ENCODE data around the gene BOD1L1. TPM values are rescaled to one million over a fixed set of nuclear protein-coding genes. Genes with fewer than 3 reads are reported as not detected.

The BOD1L1 gene
- polyA plus RNA-seq, 1 donor: 37.3 TPM

DNA sequence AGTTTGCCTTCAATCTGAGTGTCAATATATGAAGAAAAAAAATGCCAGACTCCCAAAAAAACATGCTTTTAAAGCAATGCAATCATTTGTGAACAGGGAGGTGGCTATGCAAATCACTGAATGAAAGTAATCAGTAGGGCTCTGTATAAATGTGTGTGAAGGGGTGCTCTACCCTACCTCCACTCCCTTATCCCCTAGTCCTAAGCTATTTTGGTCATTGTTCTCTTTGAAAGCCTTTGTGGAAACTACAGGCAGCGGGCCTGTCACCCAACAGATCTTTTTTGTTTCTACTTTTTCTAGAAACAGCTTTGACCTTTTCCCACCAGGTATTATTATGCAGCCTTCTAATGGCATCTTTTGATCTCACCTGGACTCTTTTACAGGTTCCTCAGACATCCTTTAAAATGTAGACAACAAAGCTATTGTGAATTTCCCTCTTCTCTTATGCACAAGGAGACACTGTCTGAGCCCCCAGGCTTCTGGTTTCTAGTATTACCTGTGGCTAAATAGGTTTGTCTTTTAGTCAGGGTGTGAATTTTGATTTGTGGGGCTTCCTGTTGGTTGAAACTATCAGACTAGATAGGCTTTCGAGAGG lies 9.2 kb downstream of the BOD1L1 start:
- Histone ChIP-seq H3K36me3 (ENCODE audit: control insufficient read depth, insufficient read depth, low read length) (peaks cover 34% of the 10 kb centered on the region), H3K27me3 (ENCODE audit: control insufficient read depth, insufficient read depth, low read length) (no peaks in the 10 kb centered on the region), H3K4me1 (ENCODE audit: control insufficient read depth, insufficient read depth, low read length) (no peaks in the 10 kb centered on the region), H3K4me3 (ENCODE audit: low read length) (no peak overlapping the region), H3K27ac (ENCODE audit: low read length) (no peak overlapping the region), H3K9me3 (ENCODE audit: control insufficient read depth, low read depth, low read length) (no peaks in the 10 kb centered on the region)
- no peak for DNase-seq
- WGBS (ENCODE audit: insufficient coverage, low lambda C conversion rate): 100% methylated on average over 1 of the region's 2 CpGs

DNA sequence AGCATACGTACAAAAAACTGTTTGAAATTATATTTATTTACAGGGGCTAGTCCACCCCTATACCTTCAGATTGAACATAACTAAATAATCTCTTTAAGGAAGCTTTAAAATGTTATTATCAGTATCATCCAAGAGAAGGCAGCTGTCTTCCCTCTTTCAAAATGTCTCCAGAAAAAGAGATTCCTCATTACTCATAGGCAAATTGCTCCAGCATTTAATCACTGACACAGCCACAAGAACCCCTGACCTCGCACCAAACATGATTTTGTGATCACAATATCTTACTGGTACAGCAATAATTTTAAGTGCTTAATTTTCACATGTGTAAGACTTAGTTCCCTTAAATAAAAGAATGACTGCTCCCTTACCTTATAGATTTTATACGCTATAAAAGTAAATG lies 9.7 kb downstream of the BOD1L1 start:
- no peak for DNase-seq
- Histone ChIP-seq H3K4me1 (ENCODE audit: control insufficient read depth, insufficient read depth, low read length) (no peaks in the 10 kb centered on the region), H3K9me3 (ENCODE audit: control insufficient read depth, low read depth, low read length) (no peaks in the 10 kb centered on the region), H3K27ac (ENCODE audit: low read length) (no peak overlapping the region), H3K27me3 (ENCODE audit: control insufficient read depth, insufficient read depth, low read length) (no peaks in the 10 kb centered on the region), H3K4me3 (ENCODE audit: low read length) (no peak overlapping the region), H3K36me3 (ENCODE audit: control insufficient read depth, insufficient read depth, low read length) (peaks cover 39% of the 10 kb centered on the region)
- WGBS (ENCODE audit: insufficient coverage, low lambda C conversion rate): no CpG with 5 or more reads among the region's 3 CpGs

DNA sequence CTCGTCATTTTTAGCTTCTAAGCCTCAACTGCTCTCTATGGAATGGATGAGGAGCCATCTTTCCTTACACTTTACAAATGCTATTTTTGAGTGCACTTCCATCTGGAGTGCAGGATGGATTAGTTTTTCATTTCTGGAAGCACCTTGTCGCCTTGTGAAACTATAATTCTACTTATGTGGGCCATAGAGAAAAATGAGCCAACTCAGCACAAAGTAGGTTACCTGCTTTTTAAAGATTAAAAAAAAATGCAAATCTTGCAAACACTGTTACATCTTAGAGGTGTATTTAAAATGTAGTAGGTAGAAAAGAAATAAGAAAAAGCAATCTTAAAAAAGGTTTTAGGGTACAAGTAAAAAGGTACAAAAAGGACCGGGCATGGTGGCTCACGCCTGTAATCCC lies 10.9 kb downstream of the BOD1L1 start:
- H3K4me1 ChIP-seq (ENCODE audit: control insufficient read depth, insufficient read depth, low read length): no peaks in the 10 kb centered on the region
- DNase-seq: no peak
- H3K36me3 ChIP-seq (ENCODE audit: control insufficient read depth, insufficient read depth, low read length): peaks cover 47% of the 10 kb centered on the region
- no peaks in the 10 kb centered on the region for H3K9me3 ChIP-seq (ENCODE audit: control insufficient read depth, low read depth, low read length)
- H3K27me3 ChIP-seq (ENCODE audit: control insufficient read depth, insufficient read depth, low read length): no peaks in the 10 kb centered on the region
- no peak overlapping the region for H3K4me3 ChIP-seq (ENCODE audit: low read length)
- no peak overlapping the region for H3K27ac ChIP-seq (ENCODE audit: low read length)
- no CpG with 5 or more reads among the region's 4 CpGs for WGBS (ENCODE audit: insufficient coverage, low lambda C conversion rate)

DNA sequence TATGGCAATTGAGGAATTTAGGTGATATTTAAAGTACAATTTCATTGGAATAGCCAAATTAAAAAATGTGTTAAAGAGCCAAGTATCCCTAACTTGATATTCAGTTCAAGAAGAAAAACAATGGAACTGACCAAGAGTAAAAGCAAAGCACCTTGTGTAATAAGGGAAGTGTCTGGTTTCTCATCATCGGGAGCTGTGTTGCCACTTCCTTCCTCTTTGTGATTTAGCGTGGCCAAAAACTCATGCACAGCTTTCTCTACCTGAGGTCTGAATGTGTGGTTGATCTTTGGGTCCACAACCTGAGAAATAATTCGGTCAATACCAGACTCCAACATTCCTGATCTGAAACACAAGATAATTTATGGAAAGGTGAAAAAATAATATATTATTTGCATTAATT lies 12.4 kb downstream of the BOD1L1 start:
- H3K36me3 ChIP-seq (ENCODE audit: control insufficient read depth, insufficient read depth, low read length): peaks cover 59% of the 10 kb centered on the region
- no peaks in the 10 kb centered on the region for H3K9me3 ChIP-seq (ENCODE audit: control insufficient read depth, low read depth, low read length)
- no peaks in the 10 kb centered on the region for H3K27me3 ChIP-seq (ENCODE audit: control insufficient read depth, insufficient read depth, low read length)
- DNase-seq: no peak
- H3K27ac ChIP-seq (ENCODE audit: low read length): no peak overlapping the region
- H3K4me1 ChIP-seq (ENCODE audit: control insufficient read depth, insufficient read depth, low read length): no peaks in the 10 kb centered on the region
- H3K4me3 ChIP-seq (ENCODE audit: low read length): no peak overlapping the region
- WGBS (ENCODE audit: insufficient coverage, low lambda C conversion rate): no CpG with 5 or more reads among the region's 3 CpGs

DNA sequence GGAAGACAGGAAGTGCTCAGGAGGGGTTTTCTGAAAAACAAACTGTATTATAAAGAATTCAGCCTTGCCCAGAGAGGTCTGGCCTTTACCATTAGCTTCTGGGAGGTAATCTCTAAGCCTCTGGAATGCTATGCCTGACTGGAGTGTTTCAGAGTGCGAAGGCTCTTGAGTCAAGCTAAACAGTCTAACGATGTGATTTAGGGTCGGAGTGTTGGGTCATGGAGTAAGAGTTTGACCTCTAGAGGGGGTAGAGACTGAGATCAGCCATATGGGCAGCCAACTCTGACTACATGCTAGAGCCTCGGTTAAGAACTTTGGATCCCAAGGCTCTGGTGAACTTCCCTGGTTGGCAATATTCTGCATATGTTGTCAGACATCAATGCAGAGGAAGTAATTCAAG lies 15.0 kb downstream of the BOD1L1 start:
- H3K27me3 ChIP-seq (ENCODE audit: control insufficient read depth, insufficient read depth, low read length): no peaks in the 10 kb centered on the region
- H3K4me1 ChIP-seq (ENCODE audit: control insufficient read depth, insufficient read depth, low read length): no peaks in the 10 kb centered on the region
- no CpG with 5 or more reads among the region's 4 CpGs for WGBS (ENCODE audit: insufficient coverage, low lambda C conversion rate)
- DNase-seq: no peak
- no peaks in the 10 kb centered on the region for H3K9me3 ChIP-seq (ENCODE audit: control insufficient read depth, low read depth, low read length)
- no peak overlapping the region for H3K4me3 ChIP-seq (ENCODE audit: low read length)
- no peak overlapping the region for H3K27ac ChIP-seq (ENCODE audit: low read length)
- H3K36me3 ChIP-seq (ENCODE audit: control insufficient read depth, insufficient read depth, low read length): peaks cover 56% of the 10 kb centered on the region

DNA sequence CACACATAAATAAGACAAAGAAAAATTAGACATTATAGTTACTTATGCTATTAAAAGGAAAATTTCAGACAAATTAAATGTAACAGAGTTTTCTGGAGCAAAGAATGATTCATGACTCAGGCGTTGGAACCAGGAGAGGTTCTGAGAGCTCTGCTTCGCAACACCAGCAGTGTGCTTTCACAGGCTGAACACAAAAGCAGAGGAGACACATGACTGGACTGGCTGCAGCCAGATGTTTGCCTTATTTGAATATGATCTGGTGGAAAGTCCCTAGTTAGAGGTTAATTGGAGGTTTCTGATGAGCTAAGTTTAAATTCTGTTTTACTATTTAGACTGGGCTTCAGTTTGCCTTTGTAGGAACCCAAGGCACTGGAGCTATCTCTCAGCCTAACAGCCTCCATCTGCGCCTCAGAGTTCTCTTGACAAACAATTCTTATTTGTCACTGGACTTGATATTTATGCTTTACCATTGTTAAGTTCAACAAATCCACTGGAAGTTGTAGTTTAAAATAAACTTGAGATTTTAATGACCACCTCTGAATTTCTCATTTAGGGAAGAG lies 16.2 kb downstream of the BOD1L1 start:
- no peak overlapping the region for H3K27ac ChIP-seq (ENCODE audit: low read length)
- no peak overlapping the region for H3K4me3 ChIP-seq (ENCODE audit: low read length)
- no peaks in the 10 kb centered on the region for H3K4me1 ChIP-seq (ENCODE audit: control insufficient read depth, insufficient read depth, low read length)
- no CpG with 5 or more reads among the region's 3 CpGs for WGBS (ENCODE audit: insufficient coverage, low lambda C conversion rate)
- peaks cover 50% of the 10 kb centered on the region for H3K36me3 ChIP-seq (ENCODE audit: control insufficient read depth, insufficient read depth, low read length)
- no peak for DNase-seq
- no peaks in the 10 kb centered on the region for H3K27me3 ChIP-seq (ENCODE audit: control insufficient read depth, insufficient read depth, low read length)
- H3K9me3 ChIP-seq (ENCODE audit: control insufficient read depth, low read depth, low read length): no peaks in the 10 kb centered on the region

DNA sequence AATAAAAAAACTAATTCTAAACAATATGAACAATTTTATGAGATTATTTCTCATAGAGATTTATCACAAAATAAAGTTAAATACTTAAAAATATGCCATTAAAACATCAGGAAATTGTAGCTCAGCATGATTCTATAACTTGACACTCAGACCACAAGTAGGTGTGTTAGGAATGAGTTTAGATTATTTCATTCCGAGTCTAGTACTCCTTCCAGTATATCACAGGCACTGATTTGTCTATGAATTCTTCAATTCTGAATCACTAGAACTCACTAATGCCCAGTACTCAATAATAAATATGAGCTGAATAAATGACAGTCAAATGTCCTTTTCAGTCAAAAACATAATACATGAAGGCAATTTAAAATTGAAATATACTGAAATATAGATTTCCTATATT lies 22.2 kb downstream of the BOD1L1 start:
- H3K27ac ChIP-seq (ENCODE audit: low read length): no peak overlapping the region
- no peaks in the 10 kb centered on the region for H3K4me1 ChIP-seq (ENCODE audit: control insufficient read depth, insufficient read depth, low read length)
- no peaks in the 10 kb centered on the region for H3K27me3 ChIP-seq (ENCODE audit: control insufficient read depth, insufficient read depth, low read length)
- no peaks in the 10 kb centered on the region for H3K9me3 ChIP-seq (ENCODE audit: control insufficient read depth, low read depth, low read length)
- H3K36me3 ChIP-seq (ENCODE audit: control insufficient read depth, insufficient read depth, low read length): peaks cover 61% of the 10 kb centered on the region
- no peak for DNase-seq
- WGBS (ENCODE audit: insufficient coverage, low lambda C conversion rate): no CpG with 5 or more reads among the region's 1 CpG
- no peak overlapping the region for H3K4me3 ChIP-seq (ENCODE audit: low read length)

DNA sequence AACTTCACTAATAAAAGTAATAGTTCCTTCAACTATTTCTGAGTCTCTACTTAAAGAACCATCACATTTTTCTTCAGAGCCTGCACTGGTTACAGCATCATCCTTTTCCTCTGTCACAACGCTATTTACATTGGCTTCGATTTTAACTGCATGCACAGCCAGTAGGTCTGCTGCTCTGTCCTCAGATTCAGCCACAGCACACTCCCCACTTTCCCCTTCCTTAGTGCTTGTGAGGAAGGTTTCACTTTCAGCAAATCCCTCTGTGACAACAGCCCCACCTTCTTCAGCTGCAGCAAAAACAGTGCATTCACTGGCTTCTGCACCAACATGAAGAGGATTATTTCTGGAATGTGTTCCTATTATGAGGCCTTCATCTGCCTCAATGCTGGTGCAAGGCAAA lies 25.7 kb downstream of the BOD1L1 start:
- WGBS (ENCODE audit: insufficient coverage, low lambda C conversion rate): no CpG with 5 or more reads among the region's 2 CpGs
- Histone ChIP-seq H3K4me3 (ENCODE audit: low read length) (no peak overlapping the region), H3K27me3 (ENCODE audit: control insufficient read depth, insufficient read depth, low read length) (no peaks in the 10 kb centered on the region), H3K4me1 (ENCODE audit: control insufficient read depth, insufficient read depth, low read length) (no peaks in the 10 kb centered on the region), H3K36me3 (ENCODE audit: control insufficient read depth, insufficient read depth, low read length) (peaks cover 56% of the 10 kb centered on the region), H3K27ac (ENCODE audit: low read length) (no peak overlapping the region), H3K9me3 (ENCODE audit: control insufficient read depth, low read depth, low read length) (no peaks in the 10 kb centered on the region)
- DNase-seq: no peak

DNA sequence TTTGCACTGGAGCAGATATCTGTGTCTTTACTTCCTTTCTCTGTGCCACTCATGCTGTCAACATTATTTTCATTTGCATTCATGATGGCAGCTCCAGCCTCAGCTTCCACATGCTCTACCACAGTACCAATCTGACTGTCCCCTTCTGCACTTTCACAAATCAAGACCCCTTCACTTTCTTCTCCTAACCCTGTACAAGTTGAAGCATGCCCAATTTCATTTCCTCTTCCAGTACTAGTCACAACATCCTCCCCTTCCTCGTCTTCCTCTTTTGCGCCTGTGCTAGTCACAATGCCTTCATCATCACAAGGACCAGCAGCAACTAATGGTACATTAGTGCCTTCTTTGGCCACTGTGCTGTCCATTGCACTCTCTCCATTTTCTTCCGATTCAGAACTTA lies 26.5 kb downstream of the BOD1L1 start:
- H3K4me3 ChIP-seq (ENCODE audit: low read length): no peak overlapping the region
- 100% methylated on average over 1 of the region's 3 CpGs for WGBS (ENCODE audit: insufficient coverage, low lambda C conversion rate)
- no peaks in the 10 kb centered on the region for H3K27me3 ChIP-seq (ENCODE audit: control insufficient read depth, insufficient read depth, low read length)
- no peaks in the 10 kb centered on the region for H3K4me1 ChIP-seq (ENCODE audit: control insufficient read depth, insufficient read depth, low read length)
- DNase-seq: no peak
- H3K36me3 ChIP-seq (ENCODE audit: control insufficient read depth, insufficient read depth, low read length): peaks cover 64% of the 10 kb centered on the region
- H3K27ac ChIP-seq (ENCODE audit: low read length): no peak overlapping the region
- no peaks in the 10 kb centered on the region for H3K9me3 ChIP-seq (ENCODE audit: control insufficient read depth, low read depth, low read length)

DNA sequence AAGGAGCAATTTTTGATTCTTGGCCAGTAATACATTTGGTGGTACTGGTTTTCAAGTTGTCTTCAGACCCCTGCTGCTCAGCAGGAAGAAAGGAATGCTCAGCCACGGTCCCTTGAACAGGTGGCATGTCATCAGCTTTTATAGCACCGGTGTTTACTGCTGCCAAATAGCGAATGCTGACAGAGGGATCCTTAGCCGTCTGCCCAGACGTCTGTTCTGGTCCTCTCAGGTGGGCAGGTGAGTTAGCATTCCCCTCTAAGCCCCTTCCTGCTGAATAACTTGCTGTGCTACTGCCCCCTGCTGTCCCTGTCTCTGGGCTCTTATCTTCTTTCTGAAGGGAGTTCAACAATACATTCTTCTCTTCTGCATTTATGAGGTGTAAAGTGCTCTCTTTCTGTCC lies 28.4 kb downstream of the BOD1L1 start:
- H3K4me3 ChIP-seq (ENCODE audit: low read length): no peak overlapping the region
- H3K9me3 ChIP-seq (ENCODE audit: control insufficient read depth, low read depth, low read length): no peaks in the 10 kb centered on the region
- peaks cover 64% of the 10 kb centered on the region for H3K36me3 ChIP-seq (ENCODE audit: control insufficient read depth, insufficient read depth, low read length)
- H3K27ac ChIP-seq (ENCODE audit: low read length): no peak overlapping the region
- DNase-seq: no peak
- H3K27me3 ChIP-seq (ENCODE audit: control insufficient read depth, insufficient read depth, low read length): no peaks in the 10 kb centered on the region
- no peaks in the 10 kb centered on the region for H3K4me1 ChIP-seq (ENCODE audit: control insufficient read depth, insufficient read depth, low read length)
- WGBS (ENCODE audit: insufficient coverage, low lambda C conversion rate): no CpG with 5 or more reads among the region's 5 CpGs

DNA sequence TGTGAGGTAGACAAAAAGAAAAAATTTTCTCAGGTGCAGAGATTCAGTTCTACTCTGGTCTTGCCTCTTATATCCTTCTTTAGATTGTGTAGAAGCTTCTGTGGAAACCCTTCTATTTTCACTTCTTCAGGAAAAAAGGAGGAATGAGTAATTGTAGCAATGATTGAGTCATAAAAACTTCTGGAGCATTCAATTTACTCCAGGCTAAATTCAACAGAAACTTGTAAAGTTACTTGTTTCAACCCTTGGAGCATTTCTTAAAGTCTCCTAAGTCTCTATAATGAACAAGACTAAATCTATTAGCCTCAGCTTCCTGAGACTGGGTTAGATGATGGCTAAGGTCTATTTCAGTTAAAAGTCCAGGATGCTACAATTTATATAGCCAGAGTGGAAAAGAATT lies 29.9 kb downstream of the BOD1L1 start:
- Histone ChIP-seq H3K4me1 (ENCODE audit: control insufficient read depth, insufficient read depth, low read length) (no peaks in the 10 kb centered on the region), H3K36me3 (ENCODE audit: control insufficient read depth, insufficient read depth, low read length) (peaks cover 61% of the 10 kb centered on the region), H3K27me3 (ENCODE audit: control insufficient read depth, insufficient read depth, low read length) (no peaks in the 10 kb centered on the region), H3K4me3 (ENCODE audit: low read length) (no peak overlapping the region), H3K27ac (ENCODE audit: low read length) (no peak overlapping the region), H3K9me3 (ENCODE audit: control insufficient read depth, low read depth, low read length) (no peaks in the 10 kb centered on the region)
- no peak for DNase-seq
